Measurements from ENCODE around the gene SCCPDH. TPM values are rescaled to one million over a fixed set of nuclear protein-coding genes. Genes with fewer than 3 reads are reported as not detected.
"Not testable (repeated sequence)": the region's sequence is repeated elsewhere in the genome, so short reads cannot be mapped to it uniquely, and the experiment has no call there.

The SCCPDH gene
- total and polyA plus RNA-seq, 2 donors (not counting 1 experiment from before 2014, with no cell fraction given): 1.7 to 6.6 TPM

DNA sequence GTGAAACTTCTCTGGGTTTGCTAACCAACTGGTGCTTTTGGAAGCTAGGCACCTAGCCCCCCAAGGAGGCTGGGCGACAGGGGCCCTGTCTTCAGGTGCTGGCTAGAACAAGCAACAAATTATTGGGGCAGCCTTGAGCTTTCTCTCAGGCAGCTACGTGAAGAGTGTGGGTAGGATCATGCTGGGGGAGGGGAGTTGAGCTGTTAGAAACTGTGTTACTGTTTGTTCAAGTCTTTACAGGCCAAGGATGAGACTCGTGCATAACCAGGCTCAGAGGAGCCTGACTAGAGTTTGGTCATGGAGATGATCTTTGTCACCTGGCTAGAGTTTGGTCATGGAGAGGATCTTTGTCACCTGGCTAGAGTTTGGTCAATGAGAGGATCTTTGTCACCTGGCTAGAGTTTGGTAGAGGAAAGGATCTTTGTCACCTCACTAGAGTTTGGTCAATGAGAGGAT lies 12.6 kb upstream of the SCCPDH start:
- ChIA-PET CTCF (no interaction called here), POLR2A (no interaction called here)
- WGBS (ENCODE audit: insufficient coverage): 100% methylated on average over 3 of the region's 3 CpGs
- peaks cover 3% of the 10 kb centered on the region for H3K9me3 Mint-ChIP-seq (ENCODE audit: insufficient read depth)
- H3K4me3 Mint-ChIP-seq: no peak overlapping the region
- H2AFZ ChIP-seq (ENCODE audit: insufficient read depth, low read depth, low read length, poor library complexity, severe bottlenecking): no peak overlapping the region
- TF ChIP-seq, protein P1, sequence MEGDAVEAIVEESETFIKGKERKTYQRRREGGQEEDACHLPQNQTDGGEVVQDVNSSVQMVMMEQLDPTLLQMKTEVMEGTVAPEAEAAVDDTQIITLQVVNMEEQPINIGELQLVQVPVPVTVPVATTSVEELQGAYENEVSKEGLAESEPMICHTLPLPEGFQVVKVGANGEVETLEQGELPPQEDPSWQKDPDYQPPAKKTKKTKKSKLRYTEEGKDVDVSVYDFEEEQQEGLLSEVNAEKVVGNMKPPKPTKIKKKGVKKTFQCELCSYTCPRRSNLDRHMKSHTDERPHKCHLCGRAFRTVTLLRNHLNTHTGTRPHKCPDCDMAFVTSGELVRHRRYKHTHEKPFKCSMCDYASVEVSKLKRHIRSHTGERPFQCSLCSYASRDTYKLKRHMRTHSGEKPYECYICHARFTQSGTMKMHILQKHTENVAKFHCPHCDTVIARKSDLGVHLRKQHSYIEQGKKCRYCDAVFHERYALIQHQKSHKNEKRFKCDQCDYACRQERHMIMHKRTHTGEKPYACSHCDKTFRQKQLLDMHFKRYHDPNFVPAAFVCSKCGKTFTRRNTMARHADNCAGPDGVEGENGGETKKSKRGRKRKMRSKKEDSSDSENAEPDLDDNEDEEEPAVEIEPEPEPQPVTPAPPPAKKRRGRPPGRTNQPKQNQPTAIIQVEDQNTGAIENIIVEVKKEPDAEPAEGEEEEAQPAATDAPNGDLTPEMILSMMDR (IDR thresholded peaks at IDR 0.05): no peak
- TF ChIP-seq EZH2 (IDR thresholded peaks at IDR 0.05; ENCODE audit: borderline replicate concordance, insufficient read depth, low read depth, low read length, poor library complexity, severe bottlenecking): no peak
- ATAC-seq (ENCODE audit: low read depth) (no peak), DNase-seq (no peak)
- no peaks in the 10 kb centered on the region for H3K36me3 ChIP-seq (replicated peaks in 1 of 2; ENCODE audit: control extremely low read depth in 1 of 2, control insufficient read depth in 1 of 2, extremely low read depth in 1 of 2, insufficient read depth in 2 of 2, low read length in 1 of 2)
- H3K27me3 ChIP-seq (replicated peaks in 1 of 4; ENCODE audit: control extremely low read depth in 1 of 4, control insufficient read depth in 3 of 4, insufficient read depth in 4 of 4, low read length in 3 of 4): no peaks in the 10 kb centered on the region
- no peaks in the 10 kb centered on the region for H3K79me2 ChIP-seq (ENCODE audit: control insufficient read depth, insufficient read depth, low read length)
- no peak overlapping the region for H3K9ac ChIP-seq (ENCODE audit: low read length)
- H3K9me3 ChIP-seq (ENCODE audit: control extremely low read depth in 1 of 3, control insufficient read depth in 2 of 3, insufficient read depth in 1 of 3, low read length in 2 of 3): peaks cover 0 to 4% (median 0%) of the 10 kb centered on the region in 3 donors
- H3K4me1 Mint-ChIP-seq: no peaks in the 10 kb centered on the region
- no peak overlapping the region for H3K27ac Mint-ChIP-seq
- no peaks in the 10 kb centered on the region for H3K4me1 ChIP-seq (ENCODE audit: control insufficient read depth in 2 of 2, insufficient read depth in 2 of 2, low read length in 2 of 2)
- no peak overlapping the region for H3K4me2 ChIP-seq (replicated peaks; ENCODE audit: low read depth, low read length, poor library complexity, severe bottlenecking)
- H4K20me1 ChIP-seq (ENCODE audit: control insufficient read depth, insufficient read depth, low read length, poor library complexity, severe bottlenecking): no peaks in the 10 kb centered on the region
- H3K27ac ChIP-seq (ENCODE audit: low read length in 2 of 2): no peak overlapping the region
- intact Hi-C loops (cut with micrococcal nuclease): no loop called here
- H3K27me3 Mint-ChIP-seq: peaks cover 15% of the 10 kb centered on the region
- no peak overlapping the region for H3K4me3 ChIP-seq (ENCODE audit: control extremely low read depth in 1 of 5, extremely low read depth in 1 of 5, insufficient read depth in 1 of 5, low read depth in 2 of 5, low read length in 4 of 5)

DNA sequence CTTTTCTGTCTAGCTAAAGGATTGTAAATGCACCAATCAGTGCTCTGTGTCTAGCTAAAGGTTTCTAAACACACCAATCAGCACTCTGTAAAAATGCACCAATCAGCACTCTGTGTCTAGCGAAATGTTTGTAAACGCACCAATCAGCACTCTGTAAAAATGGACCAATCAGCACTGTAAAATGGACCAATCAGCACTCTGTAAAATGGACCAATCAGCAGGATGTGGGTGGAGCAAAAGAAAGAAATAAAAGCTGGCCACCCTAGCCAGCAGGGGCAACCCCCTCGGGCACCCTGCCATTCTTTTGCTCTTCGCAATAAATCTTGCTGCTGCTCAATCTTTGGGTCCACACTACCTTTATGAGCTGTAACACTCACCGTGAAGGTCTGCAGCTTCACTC lies 11.8 kb upstream of the SCCPDH start:
- H3K4me3 Mint-ChIP-seq; H2AFZ ChIP-seq (ENCODE audit: insufficient read depth, low read depth, low read length, poor library complexity, severe bottlenecking); DNase-seq; H3K4me1 Mint-ChIP-seq; H3K27me3 ChIP-seq (replicated peaks in 1 of 4; ENCODE audit: control extremely low read depth in 1 of 4, control insufficient read depth in 3 of 4, insufficient read depth in 4 of 4, low read length in 3 of 4); ATAC-seq (ENCODE audit: low read depth); H3K36me3 ChIP-seq (replicated peaks in 1 of 2; ENCODE audit: control extremely low read depth in 1 of 2, control insufficient read depth in 1 of 2, extremely low read depth in 1 of 2, insufficient read depth in 2 of 2, low read length in 1 of 2); H3K4me1 ChIP-seq (ENCODE audit: control insufficient read depth in 2 of 2, insufficient read depth in 2 of 2, low read length in 2 of 2); H3K79me2 ChIP-seq (ENCODE audit: control insufficient read depth, insufficient read depth, low read length); H3K4me2 ChIP-seq (replicated peaks; ENCODE audit: low read depth, low read length, poor library complexity, severe bottlenecking); H4K20me1 ChIP-seq (ENCODE audit: control insufficient read depth, insufficient read depth, low read length, poor library complexity, severe bottlenecking); H3K9me3 ChIP-seq (ENCODE audit: control extremely low read depth in 1 of 3, control insufficient read depth in 2 of 3, insufficient read depth in 1 of 3, low read length in 2 of 3); POLR2A ChIA-PET; intact Hi-C loops (cut with micrococcal nuclease); H3K27ac ChIP-seq (ENCODE audit: low read length in 2 of 2); H3K9ac ChIP-seq (ENCODE audit: low read length); H3K4me3 ChIP-seq (ENCODE audit: control extremely low read depth in 1 of 5, extremely low read depth in 1 of 5, insufficient read depth in 1 of 5, low read depth in 2 of 5, low read length in 4 of 5); H3K27ac Mint-ChIP-seq; H3K9me3 Mint-ChIP-seq (ENCODE audit: insufficient read depth): not testable (repeated sequence)
- WGBS (ENCODE audit: insufficient coverage): 88% methylated on average over 3 of the region's 5 CpGs
- CTCF ChIA-PET: interaction anchor here (1.3 kb wide), 1 partner anchor 11 kb away, joined by 3 read pairs; no protein-coding TSS in a partner anchor
- H3K27me3 Mint-ChIP-seq: peaks cover 15% of the 10 kb centered on the region

DNA sequence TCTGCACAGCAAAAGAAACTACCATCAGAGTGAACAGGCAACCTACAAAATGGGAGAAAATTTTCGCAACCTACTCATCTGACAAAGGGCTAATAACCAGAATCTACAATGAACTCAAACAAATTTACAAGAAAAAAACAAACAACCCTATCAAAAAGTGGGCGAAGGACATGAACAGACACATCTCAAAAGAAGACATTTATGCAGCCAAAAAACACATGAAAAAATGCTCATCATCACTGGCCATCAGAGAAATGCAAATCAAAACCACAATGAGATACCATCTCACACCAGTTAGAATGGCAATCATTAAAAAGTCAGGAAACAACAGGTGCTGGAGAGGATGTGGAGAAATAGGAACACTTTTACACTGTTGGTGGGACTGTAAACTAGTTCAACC lies 4.8 kb upstream of the SCCPDH start:
- H3K4me1 Mint-ChIP-seq; H3K27me3 ChIP-seq (replicated peaks in 1 of 4; ENCODE audit: control extremely low read depth in 1 of 4, control insufficient read depth in 3 of 4, insufficient read depth in 4 of 4, low read length in 3 of 4); CTCF ChIA-PET; ATAC-seq (ENCODE audit: low read depth); intact Hi-C loops (cut with micrococcal nuclease); H3K27me3 Mint-ChIP-seq; H3K27ac ChIP-seq (ENCODE audit: low read length in 2 of 2); H3K36me3 ChIP-seq (replicated peaks in 1 of 2; ENCODE audit: control extremely low read depth in 1 of 2, control insufficient read depth in 1 of 2, extremely low read depth in 1 of 2, insufficient read depth in 2 of 2, low read length in 1 of 2); POLR2A ChIA-PET; H3K4me1 ChIP-seq (ENCODE audit: control insufficient read depth in 2 of 2, insufficient read depth in 2 of 2, low read length in 2 of 2); H3K9me3 Mint-ChIP-seq (ENCODE audit: insufficient read depth); H3K4me3 ChIP-seq (ENCODE audit: control extremely low read depth in 1 of 5, extremely low read depth in 1 of 5, insufficient read depth in 1 of 5, low read depth in 2 of 5, low read length in 4 of 5); H3K9me3 ChIP-seq (ENCODE audit: control extremely low read depth in 1 of 3, control insufficient read depth in 2 of 3, insufficient read depth in 1 of 3, low read length in 2 of 3); H3K4me3 Mint-ChIP-seq; DNase-seq; H2AFZ ChIP-seq (ENCODE audit: insufficient read depth, low read depth, low read length, poor library complexity, severe bottlenecking); H3K79me2 ChIP-seq (ENCODE audit: control insufficient read depth, insufficient read depth, low read length); H3K4me2 ChIP-seq (replicated peaks; ENCODE audit: low read depth, low read length, poor library complexity, severe bottlenecking); H3K9ac ChIP-seq (ENCODE audit: low read length); H3K27ac Mint-ChIP-seq; H4K20me1 ChIP-seq (ENCODE audit: control insufficient read depth, insufficient read depth, low read length, poor library complexity, severe bottlenecking): not testable (repeated sequence)
- WGBS (ENCODE audit: insufficient coverage): no CpG with 5 or more reads among the region's 2 CpGs
